Lower lobe of right lung (tissue), 2 donors: ENCODE results near the gene IER3. TPM values are rescaled to one million over a fixed set of nuclear protein-coding genes. Genes with fewer than 3 reads are reported as not detected.
A peak's percentile ranks its signal among the peaks of the same experiment; 100 is the strongest.
"Not testable (repeated sequence)": the region's sequence is repeated elsewhere in the genome, so short reads cannot be mapped to it uniquely, and the experiment has no call there.

ENCODE experiments used
- ATAC-seq, 2 donors: fragments of 200-7000 bp; cut with Tn5 transposase; one replicate each; pipeline ENCODE4 v1.9.1; 2020 to 2022; ENCODE audit warnings: mild to moderate bottlenecking in 2 of 2, moderate library complexity in 2 of 2
- DNase-seq: peaks from one replicate; pipeline ENCODE4 v3.0.0-alpha.2; 2020
- H3K27ac ChIP-seq: fragments of 200-600 bp; one replicate; pipeline ENCODE4 v1.8.0; 2022
- H3K27me3 ChIP-seq: fragments of 200-600 bp; one replicate; pipeline ENCODE4 v1.8.0; 2022; ENCODE audit warnings: low read depth
- H3K36me3 ChIP-seq: fragments of 200-600 bp; one replicate; pipeline ENCODE4 v1.8.0; 2022; ENCODE audit warnings: mild to moderate bottlenecking
- H3K4me1 ChIP-seq: fragments of 200-600 bp; one replicate; pipeline ENCODE4 v1.8.0; 2022
- H3K4me3 ChIP-seq: fragments of 200-600 bp; one replicate; pipeline ENCODE4 v1.8.0; 2022; ENCODE audit warnings: mild to moderate bottlenecking
- H3K9me3 ChIP-seq: fragments of 200-600 bp; one replicate; pipeline ENCODE4 v1.8.0; 2022
- intact Hi-C: fragments of 100-400 bp; cut with DNase I; formaldehyde crosslinking; loops from one replicate; pipeline ENCODE4 v1.11.0; 2022
- total RNA-seq: library from RNA; stranded (reverse); fragmentation: NEBNext Ultra II Directional; extraction: Animal tissue kit (Norgen Biotek cat#: 25700); gene quantifications from one replicate; pipeline ENCODE4 v1.2.1, GENCODE V29; 2021
- TF ChIP-seq, protein P1 (sequence below): fragments of 200-600 bp; IDR thresholded peaks from one replicate; pipeline ENCODE4 v1.8.0; 2022; ENCODE audit warnings: antibody characterized with exemption, mild to moderate bottlenecking
- donor health status: DM: no; HTN: yes; CAD: no; lungs with severe emphysema.

Gene IER3
- total RNA-seq, 1 donor from 2014 or later: 18.0 TPM

DNA sequence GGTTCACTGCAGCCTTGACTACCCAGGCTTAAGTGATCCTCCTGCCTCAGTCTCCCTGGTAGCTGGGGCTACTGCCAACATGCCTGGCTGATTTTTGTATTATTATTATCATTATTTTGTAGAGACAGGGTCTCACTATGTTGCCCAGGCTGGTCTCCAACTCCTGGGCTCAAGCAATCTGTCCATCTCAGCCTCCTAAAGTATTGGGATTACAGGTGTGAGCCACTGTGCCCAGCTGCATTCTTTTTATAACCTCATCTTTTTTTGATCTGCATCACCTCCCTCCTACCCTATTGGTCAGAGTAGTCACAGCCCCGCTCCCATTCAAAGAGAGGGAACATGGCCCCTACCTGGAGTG, 23.6 kb upstream of the IER3 start:
- TF ChIP-seq, protein P1, sequence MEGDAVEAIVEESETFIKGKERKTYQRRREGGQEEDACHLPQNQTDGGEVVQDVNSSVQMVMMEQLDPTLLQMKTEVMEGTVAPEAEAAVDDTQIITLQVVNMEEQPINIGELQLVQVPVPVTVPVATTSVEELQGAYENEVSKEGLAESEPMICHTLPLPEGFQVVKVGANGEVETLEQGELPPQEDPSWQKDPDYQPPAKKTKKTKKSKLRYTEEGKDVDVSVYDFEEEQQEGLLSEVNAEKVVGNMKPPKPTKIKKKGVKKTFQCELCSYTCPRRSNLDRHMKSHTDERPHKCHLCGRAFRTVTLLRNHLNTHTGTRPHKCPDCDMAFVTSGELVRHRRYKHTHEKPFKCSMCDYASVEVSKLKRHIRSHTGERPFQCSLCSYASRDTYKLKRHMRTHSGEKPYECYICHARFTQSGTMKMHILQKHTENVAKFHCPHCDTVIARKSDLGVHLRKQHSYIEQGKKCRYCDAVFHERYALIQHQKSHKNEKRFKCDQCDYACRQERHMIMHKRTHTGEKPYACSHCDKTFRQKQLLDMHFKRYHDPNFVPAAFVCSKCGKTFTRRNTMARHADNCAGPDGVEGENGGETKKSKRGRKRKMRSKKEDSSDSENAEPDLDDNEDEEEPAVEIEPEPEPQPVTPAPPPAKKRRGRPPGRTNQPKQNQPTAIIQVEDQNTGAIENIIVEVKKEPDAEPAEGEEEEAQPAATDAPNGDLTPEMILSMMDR: no peak

DNA sequence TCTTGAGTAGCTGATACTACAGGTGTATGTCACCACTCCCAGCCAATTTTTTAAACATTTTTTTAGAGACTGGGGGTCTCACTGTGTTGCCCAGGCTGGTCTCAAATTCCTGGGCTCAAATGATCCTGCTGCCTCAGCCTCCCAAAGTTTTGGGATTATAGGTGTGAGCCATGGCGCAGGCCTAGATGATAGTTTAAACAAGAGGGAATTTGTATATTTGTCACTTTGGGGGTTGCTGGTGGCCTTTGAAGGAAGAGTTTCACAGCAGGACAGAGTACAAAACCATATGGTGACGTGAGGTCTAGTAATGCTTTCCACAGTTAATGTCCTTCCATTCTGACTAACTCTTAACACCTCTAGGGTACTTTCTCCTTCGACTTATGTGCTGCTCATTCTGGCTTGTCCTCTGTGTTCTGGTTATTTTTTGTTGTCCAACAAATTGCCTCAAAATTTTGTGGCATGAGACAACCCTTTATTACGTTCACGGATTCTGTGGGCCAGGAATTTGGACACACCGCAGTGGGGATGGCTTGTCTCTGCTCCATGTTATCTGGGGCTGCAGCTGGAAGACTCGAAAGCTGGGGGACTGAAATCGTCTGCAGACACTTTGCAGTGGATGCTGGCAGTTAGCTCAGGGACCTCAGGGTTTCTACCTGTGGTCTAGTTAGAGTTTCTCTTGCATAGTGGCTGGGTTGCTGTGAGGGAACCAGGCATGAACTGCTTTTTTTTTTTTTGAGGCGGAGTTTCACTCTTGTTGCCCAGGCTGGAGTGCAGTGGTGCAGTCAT, 23.0 kb upstream of the IER3 start:
- no peak for DNase-seq
- no peak overlapping the region for H3K27ac ChIP-seq
- no peak for ATAC-seq
- peaks cover 31% of the 10 kb centered on the region for H3K4me1 ChIP-seq
- intact Hi-C loops: no loop called here
- TF ChIP-seq, protein P1: no peak
- H3K9me3 ChIP-seq: no peaks in the 10 kb centered on the region
- no peaks in the 10 kb centered on the region for H3K36me3 ChIP-seq
- H3K4me3 ChIP-seq: no peak overlapping the region
- no peaks in the 10 kb centered on the region for H3K27me3 ChIP-seq

More for the DNA sequence above, 23.6 kb upstream of the IER3 start:
- no peaks in the 10 kb centered on the region for H3K9me3 ChIP-seq
- peaks cover 31% of the 10 kb centered on the region for H3K4me1 ChIP-seq
- ATAC-seq (no peak), DNase-seq (no peak)
- intact Hi-C loops: no loop called here
- H3K27me3 ChIP-seq: no peaks in the 10 kb centered on the region
- no peak overlapping the region for H3K4me3 ChIP-seq
- no peak overlapping the region for H3K27ac ChIP-seq
- no peaks in the 10 kb centered on the region for H3K36me3 ChIP-seq

DNA sequence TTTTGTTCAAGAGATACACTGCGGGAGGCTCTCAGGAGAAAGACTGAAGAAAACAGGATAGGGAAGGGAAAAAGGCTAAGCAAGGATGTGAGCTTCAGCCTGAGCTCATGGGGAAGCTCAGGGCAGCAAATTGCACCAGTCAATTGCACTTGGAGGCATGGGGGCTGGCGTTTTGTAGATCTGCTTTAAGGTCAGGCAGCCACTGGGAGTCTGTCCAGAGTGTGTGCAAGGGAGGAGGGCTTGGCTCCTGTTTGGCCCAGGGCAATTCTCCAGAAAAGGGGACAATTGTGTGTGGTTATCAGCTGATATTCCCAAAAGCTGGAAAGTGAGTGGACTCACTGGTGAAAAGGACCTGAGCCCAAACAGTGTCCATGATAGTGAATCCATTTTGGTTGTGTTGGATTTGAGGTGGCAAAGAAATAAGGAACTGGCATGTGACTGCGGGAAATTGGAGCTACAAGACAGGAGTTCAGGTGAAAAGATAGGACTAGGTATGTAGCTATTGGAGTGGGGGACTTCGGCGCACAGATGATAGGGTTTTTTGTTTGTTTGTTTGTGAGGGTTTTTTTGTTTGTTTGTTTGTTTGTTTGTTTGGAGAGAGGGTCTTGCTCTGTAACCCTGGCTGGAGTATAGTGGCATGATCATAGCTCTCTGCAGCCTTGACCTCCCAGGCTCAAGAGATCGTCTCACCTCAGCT, 22.3 kb upstream of the IER3 start:
- intact Hi-C loops: no loop called here
- TF ChIP-seq, protein P1: no peak
- no peaks in the 10 kb centered on the region for H3K27me3 ChIP-seq
- no peak overlapping the region for H3K4me3 ChIP-seq
- no peak for DNase-seq
- H3K36me3 ChIP-seq: no peaks in the 10 kb centered on the region
- no peak overlapping the region for H3K27ac ChIP-seq
- no peak for ATAC-seq
- no peaks in the 10 kb centered on the region for H3K9me3 ChIP-seq
- peaks cover 31% of the 10 kb centered on the region for H3K4me1 ChIP-seq

DNA sequence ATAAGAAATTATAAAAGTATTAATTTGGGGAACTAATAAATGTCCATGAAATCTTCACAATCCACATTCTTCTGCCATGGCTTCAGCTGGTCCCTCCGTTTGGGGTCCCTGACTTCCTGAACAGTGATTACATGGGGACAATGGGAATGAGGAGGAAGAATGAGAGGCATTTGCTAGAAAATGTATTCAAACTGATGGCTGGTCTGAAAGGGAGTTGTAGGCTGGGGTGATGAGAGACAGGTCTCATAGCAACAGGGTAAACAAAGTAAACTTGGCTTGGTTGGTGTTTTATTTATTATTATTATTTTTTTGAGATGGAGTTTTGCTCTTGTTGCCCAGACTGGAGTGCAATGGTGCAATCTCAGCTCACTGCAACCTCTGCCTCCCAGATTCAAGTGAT, 21.1 kb upstream of the IER3 start:
- intact Hi-C loops, ATAC-seq: not testable (repeated sequence)
- peaks cover 31% of the 10 kb centered on the region for H3K4me1 ChIP-seq

DNA sequence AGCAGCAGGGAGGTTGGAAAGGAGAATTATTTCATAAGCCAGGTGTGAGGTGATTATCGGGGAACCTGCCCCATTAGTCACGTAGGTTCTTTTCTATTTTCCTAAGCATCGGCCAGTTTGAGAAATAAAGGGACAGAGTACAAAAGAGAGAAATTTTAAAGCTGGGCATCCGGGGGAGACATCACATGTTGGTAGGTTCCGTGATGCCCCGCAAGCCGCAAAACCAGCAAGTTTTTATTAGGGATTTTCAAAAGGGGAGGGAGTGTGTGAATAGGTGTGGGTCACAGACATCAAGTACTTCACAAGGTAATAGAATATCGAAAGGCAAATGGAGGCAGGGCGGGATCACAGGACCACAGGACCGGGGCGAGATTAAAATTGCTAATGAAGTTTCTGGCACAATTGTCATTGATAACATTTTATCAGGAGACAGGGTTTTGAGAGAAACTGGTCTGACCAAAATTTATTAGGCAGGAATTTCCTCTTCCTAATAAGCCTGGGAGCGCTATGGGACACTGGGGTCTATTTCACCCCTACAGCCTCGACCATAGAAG, 20.2 kb upstream of the IER3 start:
- DNase-seq, ATAC-seq, H3K27me3 ChIP-seq, H3K27ac ChIP-seq, H3K36me3 ChIP-seq, H3K4me3 ChIP-seq, intact Hi-C loops, H3K9me3 ChIP-seq: not testable (repeated sequence)
- peaks cover 25% of the 10 kb centered on the region for H3K4me1 ChIP-seq

More for the DNA sequence above, 21.1 kb upstream of the IER3 start:
- not testable (repeated sequence) for H3K4me3 ChIP-seq, H3K27me3 ChIP-seq, H3K36me3 ChIP-seq, H3K27ac ChIP-seq, H3K9me3 ChIP-seq, DNase-seq

DNA sequence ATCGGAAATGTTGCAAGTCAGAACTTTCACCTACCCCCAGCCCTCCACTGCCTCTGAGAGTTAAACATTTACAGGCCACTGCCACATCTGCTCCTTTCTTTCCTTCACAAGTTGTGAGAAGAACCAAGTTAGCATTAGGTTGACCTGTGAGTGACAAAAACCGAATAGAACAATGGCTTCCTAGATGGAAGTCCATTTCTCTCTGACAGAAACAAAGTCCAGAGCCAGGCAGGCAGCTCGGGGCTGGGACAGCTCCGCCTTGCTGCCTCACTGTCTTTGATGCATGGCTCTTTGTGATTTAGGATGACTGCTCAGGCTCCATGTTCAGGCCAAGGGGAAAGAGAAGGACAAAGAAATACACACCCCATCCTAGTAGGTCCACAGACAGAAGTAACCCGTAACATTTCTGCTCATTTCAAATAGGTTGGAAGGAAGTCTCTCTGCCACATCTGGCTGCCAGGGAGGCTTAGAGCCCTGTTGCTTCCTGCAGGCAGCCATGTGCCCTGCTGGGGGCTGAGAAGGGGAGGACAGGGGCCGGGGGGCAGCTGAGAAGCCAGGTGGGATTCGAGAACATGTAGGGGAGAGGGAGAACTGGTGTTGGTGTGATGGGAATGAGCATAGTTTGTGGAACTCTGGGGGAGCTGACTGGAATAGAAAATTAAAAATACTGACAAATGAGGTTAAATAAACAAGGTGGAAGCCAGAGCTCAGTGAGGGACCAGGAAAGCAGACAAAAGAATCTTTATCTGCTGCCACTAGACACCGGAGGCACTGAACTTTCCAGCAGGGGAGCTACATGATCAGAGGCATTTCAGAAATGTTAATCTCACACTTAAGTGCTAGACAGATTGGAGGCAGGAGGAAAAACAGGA, 19.5 kb upstream of the IER3 start:
- Histone ChIP-seq H3K9me3 (no peaks in the 10 kb centered on the region), H3K4me1 (peaks cover 25% of the 10 kb centered on the region), H3K27ac (no peak overlapping the region), H3K4me3 (no peak overlapping the region), H3K27me3 (no peaks in the 10 kb centered on the region), H3K36me3 (no peaks in the 10 kb centered on the region)
- intact Hi-C loops: no loop called here
- DNase-seq (no peak), ATAC-seq (peak; percentile 36 to 54)
- TF ChIP-seq, protein P1: no peak
